IgD-negative memory B cell (primary cell): Measurements from ENCODE around the gene FBXO17. TPM values are rescaled to one million over a fixed set of nuclear protein-coding genes. Genes with fewer than 3 reads are reported as not detected.

Source experiments
- H3K27ac Mint-ChIP-seq, 3 donors: one replicate each; pipeline ENCODE4 v1.8.0; 2020 to 2022; ENCODE audit warnings: mild to moderate bottlenecking in 3 of 3, mixed read lengths in 3 of 3, moderate library complexity in 1 of 3
- H3K27me3 Mint-ChIP-seq: one replicate; pipeline ENCODE4 v1.8.0; 2021; ENCODE audit warnings: mixed read lengths
- H3K36me3 Mint-ChIP-seq: one replicate; pipeline ENCODE4 v1.8.0; 2020; ENCODE audit warnings: mild to moderate bottlenecking, mixed read lengths
- H3K4me1 Mint-ChIP-seq, 3 donors: one replicate each; pipeline ENCODE4 v1.8.0; 2020 to 2022; ENCODE audit warnings: mixed read lengths in 3 of 3, mild to moderate bottlenecking in 1 of 3
- H3K4me3 Mint-ChIP-seq, 4 donors: one replicate each; pipeline ENCODE4 v1.8.0; 2020 to 2022; ENCODE audit warnings: mild to moderate bottlenecking in 4 of 4, mixed read lengths in 4 of 4, moderate library complexity in 3 of 4
- H3K9me3 Mint-ChIP-seq, 3 donors: one replicate each; pipeline ENCODE4 v1.8.0; 2020 to 2021; ENCODE audit warnings: mixed read lengths in 3 of 3, mild to moderate bottlenecking in 1 of 3
- polyA plus RNA-seq: library from polyadenylated mRNA; unstranded; fragments of 300-500 nt; fragmentation: Illumina TruSeq; gene quantifications from one replicate; pipeline ENCODE4 v1.2.3, GENCODE V29; 2021

The FBXO17 gene
- polyA plus RNA-seq, 1 donor from 2014 or later: not detected

DNA sequence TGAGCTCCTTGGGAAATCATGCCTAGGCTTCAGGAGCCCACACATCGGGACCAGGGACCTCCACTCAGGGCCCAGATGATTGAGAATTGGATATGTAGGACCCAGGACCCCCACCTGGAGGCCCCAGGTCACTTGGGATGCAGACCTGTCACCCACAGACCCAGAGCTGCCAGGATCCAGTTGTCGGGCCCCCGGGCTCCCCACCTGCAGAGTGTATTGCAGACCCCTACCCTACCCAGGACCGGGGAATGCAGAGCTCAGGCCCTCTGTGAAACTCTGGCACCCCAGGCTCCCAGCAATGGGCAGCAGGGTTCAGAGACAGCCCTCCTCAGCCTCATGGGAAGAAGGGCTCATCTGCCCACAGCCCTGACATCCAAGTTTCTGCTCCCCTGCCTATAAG lies 69.9 kb downstream of the FBXO17 start:
- Mint-ChIP-seq H3K4me1 (peaks cover 8 to 20% (median 13%) of the 10 kb centered on the region in 3 donors), H3K27me3 (no peaks in the 10 kb centered on the region), H3K9me3 (no peaks in the 10 kb centered on the region), H3K4me3 (no peak overlapping the region), H3K27ac (no peak overlapping the region), H3K36me3 (peaks cover 16% of the 10 kb centered on the region)

DNA sequence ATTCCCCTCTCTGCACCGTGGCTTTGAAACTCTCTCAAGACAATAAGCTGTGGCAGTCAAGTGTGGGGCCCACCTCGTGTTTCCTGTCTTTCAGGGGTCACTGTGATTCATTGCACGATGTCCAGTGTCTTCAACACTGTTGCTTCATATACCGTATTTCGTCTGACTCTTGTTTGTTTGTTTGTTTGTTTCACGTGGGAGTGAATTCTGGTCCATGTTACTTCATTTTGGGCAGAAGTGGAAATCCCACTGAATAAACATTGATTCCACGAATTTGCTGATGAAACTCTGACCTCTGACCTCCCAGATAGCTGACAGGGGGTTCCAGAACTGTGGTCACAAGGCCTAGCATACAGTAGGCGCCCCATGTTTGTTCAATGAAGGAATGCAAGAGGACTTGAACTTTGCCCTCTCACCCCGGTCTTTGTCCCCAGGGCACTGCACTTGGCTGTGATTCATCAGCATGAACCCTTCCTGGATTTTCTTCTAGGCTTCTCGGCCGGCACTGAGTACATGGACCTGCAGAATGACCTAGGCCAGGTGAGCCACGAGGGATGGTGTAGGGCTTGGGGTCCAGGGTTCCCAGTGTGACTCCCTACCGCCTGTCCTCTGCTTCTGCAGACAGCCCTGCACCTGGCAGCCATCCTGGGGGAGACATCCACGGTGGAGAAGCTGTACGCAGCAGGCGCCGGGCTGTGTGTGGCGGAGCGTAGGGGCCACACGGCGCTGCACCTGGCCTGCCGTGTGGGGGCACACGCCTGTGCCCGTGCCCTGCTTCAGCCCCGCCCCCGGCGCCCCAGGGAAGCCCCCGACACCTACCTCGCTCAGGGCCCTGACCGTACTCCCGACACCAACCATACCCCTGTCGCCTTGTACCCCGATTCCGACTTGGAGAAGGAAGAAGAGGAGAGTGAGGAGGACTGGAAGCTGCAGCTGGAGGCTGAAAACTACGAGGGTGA lies 70.7 kb downstream of the FBXO17 start:
- Mint-ChIP-seq H3K9me3 (no peaks in the 10 kb centered on the region), H3K4me1 (peaks cover 9 to 24% (median 17%) of the 10 kb centered on the region in 3 donors), H3K36me3 (peaks cover 16% of the 10 kb centered on the region), H3K27me3 (no peaks in the 10 kb centered on the region), H3K27ac (peak overlapping the region in 1 of 3 donors; percentile 84), H3K4me3 (peak overlapping the region in 1 of 4 donors; percentile 40)

DNA sequence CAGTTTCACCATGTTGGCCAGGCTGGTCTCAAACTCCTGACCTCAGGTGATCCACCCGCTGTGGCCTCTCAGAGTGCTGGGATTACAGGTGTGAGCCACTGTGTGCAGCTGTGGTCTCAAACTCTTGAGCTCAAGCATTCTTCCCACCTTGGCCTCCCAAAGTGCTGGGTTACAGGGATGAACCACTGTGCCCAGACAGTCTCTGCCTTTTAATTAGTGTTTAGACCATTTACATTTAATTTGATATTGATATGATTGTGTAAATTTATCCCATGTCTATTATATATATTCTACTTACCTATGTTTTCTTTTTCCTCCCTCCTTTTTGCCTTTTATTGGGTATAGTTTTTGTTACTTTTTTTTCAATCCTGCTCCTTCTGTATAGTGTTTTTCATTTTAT lies 73.9 kb downstream of the FBXO17 start:
- peaks cover 3% of the 10 kb centered on the region for H3K27me3 Mint-ChIP-seq
- H3K4me3 Mint-ChIP-seq: peak overlapping the region; percentile 16 to 84 (median 35)
- H3K4me1 Mint-ChIP-seq: peaks cover 13 to 29% (median 26%) of the 10 kb centered on the region in 3 donors
- H3K9me3 Mint-ChIP-seq: no peaks in the 10 kb centered on the region
- no peak overlapping the region for H3K27ac Mint-ChIP-seq
- peaks cover 8% of the 10 kb centered on the region for H3K36me3 Mint-ChIP-seq

DNA sequence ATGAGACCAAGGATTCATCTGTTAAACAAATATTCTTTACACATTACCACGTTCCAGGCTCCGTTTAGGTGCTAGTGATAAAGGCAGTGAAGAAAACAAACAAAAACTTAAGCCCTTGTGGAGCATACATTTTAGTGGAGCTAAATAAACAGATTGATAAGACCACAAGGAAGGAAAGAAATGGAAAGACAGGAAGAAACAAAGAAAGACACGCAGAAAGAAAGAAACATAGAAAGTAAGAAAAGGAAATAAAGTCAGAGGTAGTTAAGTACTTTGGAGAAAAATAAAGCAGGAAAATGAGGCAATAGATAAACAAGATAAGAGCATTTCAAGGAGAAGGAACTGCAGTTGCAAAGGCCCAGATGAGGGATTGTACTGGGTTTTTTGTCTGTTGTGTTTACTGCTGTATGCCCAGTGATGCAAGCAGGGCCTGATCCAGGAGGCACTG lies 74.8 kb downstream of the FBXO17 start:
- peaks cover 8% of the 10 kb centered on the region for H3K36me3 Mint-ChIP-seq
- peaks cover 13 to 29% (median 26%) of the 10 kb centered on the region in 3 donors for H3K4me1 Mint-ChIP-seq
- no peaks in the 10 kb centered on the region for H3K9me3 Mint-ChIP-seq
- H3K27me3 Mint-ChIP-seq: peaks cover 3% of the 10 kb centered on the region
- peak overlapping the region; percentile 84 to 95 (median 91) for H3K4me3 Mint-ChIP-seq
- H3K27ac Mint-ChIP-seq: peak overlapping the region; percentile 53 to 97 (median 55)

DNA sequence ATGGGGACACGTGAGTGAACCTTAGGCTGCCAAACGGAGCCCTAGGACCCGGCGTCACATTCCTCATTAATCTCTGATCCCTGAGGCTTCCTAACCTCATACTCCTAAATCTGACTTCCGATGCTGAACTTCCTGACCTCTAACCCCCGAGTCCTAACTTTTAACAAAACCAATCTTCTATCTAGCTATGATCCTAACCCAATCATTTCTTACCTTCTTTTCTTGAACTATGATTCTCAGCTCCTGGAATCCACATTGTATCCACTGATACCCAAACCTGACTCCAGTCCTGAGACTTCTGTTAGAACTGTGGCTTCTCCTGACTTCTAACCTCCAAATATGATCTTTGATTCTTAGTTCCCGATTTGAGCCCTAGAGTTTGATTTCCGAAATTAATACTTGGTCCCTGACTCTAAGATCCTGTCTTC lies 75.3 kb downstream of the FBXO17 start:
- H3K4me3 Mint-ChIP-seq: peak overlapping the region; percentile 84 to 95 (median 91)
- H3K4me1 Mint-ChIP-seq: peaks cover 13 to 29% (median 26%) of the 10 kb centered on the region in 3 donors
- H3K9me3 Mint-ChIP-seq: no peaks in the 10 kb centered on the region
- H3K27me3 Mint-ChIP-seq: peaks cover 3% of the 10 kb centered on the region
- peak overlapping the region; percentile 55 to 97 (median 94) for H3K27ac Mint-ChIP-seq
- H3K36me3 Mint-ChIP-seq: peaks cover 7% of the 10 kb centered on the region

DNA sequence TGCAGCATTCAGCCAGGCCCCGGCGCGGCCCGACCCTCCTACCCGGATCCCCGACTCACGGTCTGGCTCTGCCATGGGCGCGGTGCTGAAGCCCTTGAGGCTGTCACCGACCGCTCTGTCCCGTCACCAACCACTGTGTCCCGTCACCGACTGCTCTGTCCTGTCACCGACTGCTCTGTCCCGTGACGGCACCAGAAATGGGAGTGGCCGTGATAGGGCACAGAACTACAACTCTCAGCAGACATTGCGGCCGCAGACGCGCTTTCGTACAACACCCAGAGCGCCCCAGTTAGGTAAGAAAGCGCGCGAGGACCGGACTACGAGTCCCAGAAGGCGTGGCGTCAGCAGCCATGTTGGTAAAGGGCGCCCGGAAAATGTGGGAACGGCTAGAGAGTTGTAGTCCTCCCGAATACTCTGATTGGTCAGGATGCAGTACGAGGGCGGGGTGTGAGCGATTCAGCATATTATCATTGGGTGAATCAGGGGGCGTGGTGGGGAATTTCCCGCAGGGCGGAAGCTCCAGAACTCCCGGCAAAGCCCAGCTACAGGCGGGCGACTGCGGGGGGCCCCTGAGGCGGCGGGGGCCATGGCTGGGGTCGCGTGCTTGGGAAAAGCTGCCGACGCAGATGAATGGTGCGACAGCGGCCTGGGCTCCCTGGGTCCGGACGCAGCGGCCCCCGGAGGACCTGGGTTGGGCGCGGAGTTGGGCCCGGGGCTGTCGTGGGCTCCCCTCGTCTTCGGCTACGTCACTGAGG lies 75.9 kb downstream of the FBXO17 start, which contains the start of the genes NFKBIB and SIRT2:
TSS of gene NFKBIB (plus strand) at position 523 of the 755 bp plus-strand sequence. CDS start at position 587, 64 bp downstream.
TSS of gene SIRT2 (minus strand) at position 172 of the 755 bp plus-strand sequence. CDS start at position 75, 97 bp downstream.
- H3K36me3 Mint-ChIP-seq: peaks cover 7% of the 10 kb centered on the region
- H3K4me3 Mint-ChIP-seq: peak within 1 kb of the TSS; percentile 84 to 95 (median 91)
- H3K9me3 Mint-ChIP-seq: no peaks in the 10 kb centered on the region
- peaks cover 3% of the 10 kb centered on the region for H3K27me3 Mint-ChIP-seq
- H3K27ac Mint-ChIP-seq: peak within 1 kb of the TSS; percentile 55 to 97 (median 94)
- peaks cover 13 to 29% (median 27%) of the 10 kb centered on the region in 3 donors for H3K4me1 Mint-ChIP-seq

DNA sequence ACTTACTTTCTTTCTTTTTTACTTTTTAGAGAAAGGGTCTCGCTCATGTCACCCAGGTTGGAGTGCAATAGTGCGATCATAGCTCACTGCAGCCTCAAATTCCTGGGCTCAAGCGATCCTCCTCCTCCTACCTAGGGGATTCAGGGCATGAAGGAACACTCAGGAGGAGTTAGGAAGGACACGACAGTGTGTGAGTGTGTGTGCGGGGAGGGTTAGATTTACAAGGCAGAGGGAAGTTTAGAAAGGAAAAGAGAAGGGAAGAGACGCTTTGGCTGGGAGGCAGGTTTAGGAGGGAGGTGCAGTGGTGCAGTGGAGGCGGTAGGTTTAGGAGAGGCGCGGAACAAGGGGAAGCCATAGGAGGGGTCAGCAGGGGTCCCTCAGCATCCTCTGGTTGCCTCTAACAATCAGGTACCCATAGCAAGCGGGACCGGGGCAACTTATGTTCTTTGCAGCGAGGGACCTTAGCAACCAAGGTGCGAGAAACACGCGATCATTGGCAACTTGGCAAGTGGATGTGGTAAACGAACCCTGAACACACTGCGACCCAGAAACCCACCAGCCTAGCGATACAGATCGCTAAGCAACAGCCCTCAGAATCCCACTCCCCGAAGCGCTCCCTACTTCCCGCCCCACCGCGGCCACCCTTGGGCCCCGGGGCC lies 76.6 kb downstream of the FBXO17 start:
- H3K4me1 Mint-ChIP-seq: peaks cover 9 to 24% (median 22%) of the 10 kb centered on the region in 3 donors
- H3K4me3 Mint-ChIP-seq: peak overlapping the region; percentile 84 to 95 (median 91)
- H3K9me3 Mint-ChIP-seq: no peaks in the 10 kb centered on the region
- peaks cover 3% of the 10 kb centered on the region for H3K27me3 Mint-ChIP-seq
- H3K27ac Mint-ChIP-seq: peak overlapping the region; percentile 55 to 97 (median 94)
- peaks cover 2% of the 10 kb centered on the region for H3K36me3 Mint-ChIP-seq

DNA sequence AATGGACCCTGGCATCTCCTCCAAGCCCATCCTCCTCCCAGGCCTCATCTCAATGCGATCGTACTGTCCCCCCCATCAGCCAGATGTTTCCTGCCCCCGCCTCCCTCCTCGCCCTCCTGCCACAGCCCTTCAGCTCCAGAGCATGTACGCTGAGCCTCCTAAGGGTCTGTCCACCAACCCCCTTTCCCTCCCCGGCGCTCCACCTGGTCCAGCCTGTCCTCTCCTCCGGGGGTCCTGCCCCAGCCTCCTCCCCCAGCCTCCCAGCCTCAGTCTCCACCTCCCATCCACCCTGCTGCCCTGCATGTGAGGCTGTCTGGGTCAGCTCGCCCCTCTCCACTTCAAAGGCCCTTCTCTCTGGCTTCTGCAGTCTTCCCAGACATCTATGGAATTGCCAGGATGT lies 80.6 kb downstream of the FBXO17 start:
- Mint-ChIP-seq H3K27ac (no peak overlapping the region), H3K27me3 (peaks cover 3% of the 10 kb centered on the region), H3K9me3 (no peaks in the 10 kb centered on the region), H3K4me3 (no peak overlapping the region), H3K36me3 (peaks cover 2% of the 10 kb centered on the region), H3K4me1 (peaks cover 4 to 12% (median 8%) of the 10 kb centered on the region in 3 donors)

DNA sequence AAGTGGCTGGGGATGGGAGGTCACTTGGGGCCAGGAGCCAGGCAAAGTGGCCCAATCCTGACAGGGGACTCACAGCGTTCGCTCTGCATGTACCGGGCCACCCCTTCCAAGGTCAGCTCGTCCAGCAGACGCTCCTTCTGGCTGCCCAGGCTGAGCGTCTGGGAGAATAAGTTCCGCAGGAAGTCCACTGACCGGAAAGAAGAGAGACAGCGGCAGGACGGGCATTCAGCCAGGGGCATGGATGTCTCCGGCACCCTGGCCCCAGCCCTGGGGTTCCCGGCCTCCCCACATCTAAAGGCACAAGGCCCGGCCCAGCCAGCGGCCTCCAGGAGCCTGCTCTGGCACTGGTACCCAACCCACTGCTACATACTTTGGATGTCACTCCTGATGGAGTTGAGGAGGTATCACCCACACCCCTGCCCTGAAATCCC lies 82.2 kb downstream of the FBXO17 start:
- H3K36me3 Mint-ChIP-seq: peaks cover 2% of the 10 kb centered on the region
- no peaks in the 10 kb centered on the region for H3K9me3 Mint-ChIP-seq
- H3K27ac Mint-ChIP-seq: no peak overlapping the region
- no peaks in the 10 kb centered on the region for H3K27me3 Mint-ChIP-seq
- H3K4me1 Mint-ChIP-seq: peaks cover 0 to 6% (median 3%) of the 10 kb centered on the region in 3 donors
- H3K4me3 Mint-ChIP-seq: no peak overlapping the region

DNA sequence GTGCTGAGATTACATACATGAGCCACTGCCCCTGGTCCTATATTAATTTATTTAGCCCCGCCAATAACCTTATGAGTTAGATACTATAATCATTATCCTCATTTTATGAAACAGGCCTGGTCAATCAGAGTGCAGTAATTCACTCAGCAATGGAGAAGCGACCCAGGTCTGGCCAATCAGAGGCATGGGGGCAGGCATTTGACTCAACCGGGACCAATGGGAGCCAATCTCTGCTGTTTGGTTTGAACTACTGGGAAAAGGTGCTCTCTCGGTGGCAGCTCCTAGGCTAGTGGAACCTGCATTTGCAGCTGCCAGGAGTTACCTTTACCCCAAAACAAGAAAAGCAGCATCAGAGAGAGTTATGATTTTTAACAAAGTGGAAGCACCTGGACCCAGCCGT lies 82.7 kb downstream of the FBXO17 start:
- H3K27me3 Mint-ChIP-seq: no peaks in the 10 kb centered on the region
- H3K36me3 Mint-ChIP-seq: peaks cover 2% of the 10 kb centered on the region
- H3K27ac Mint-ChIP-seq: no peak overlapping the region
- H3K4me3 Mint-ChIP-seq: peak overlapping the region in 1 of 4 donors; percentile 26
- no peaks in the 10 kb centered on the region for H3K9me3 Mint-ChIP-seq
- peaks cover 0 to 4% (median 3%) of the 10 kb centered on the region in 3 donors for H3K4me1 Mint-ChIP-seq

DNA sequence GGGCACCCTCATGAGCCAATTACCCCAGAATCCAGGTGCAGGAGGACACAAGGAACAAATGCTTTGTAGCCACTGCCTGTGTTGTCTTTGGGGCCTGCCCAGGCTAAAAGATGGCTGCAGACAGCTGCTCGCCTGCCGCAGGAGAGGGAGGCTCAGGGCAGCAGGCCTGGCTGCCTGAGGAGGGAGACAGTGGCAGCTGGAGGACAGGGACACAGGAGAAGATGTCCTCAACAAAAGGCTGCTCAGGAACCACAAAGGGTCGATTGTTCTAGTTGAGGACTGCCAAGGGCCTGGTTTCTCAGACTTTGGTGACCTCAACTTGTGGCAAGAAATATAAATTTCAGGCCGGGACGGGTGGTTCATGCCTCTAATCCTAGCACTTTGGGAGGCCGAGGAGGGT lies 83.8 kb downstream of the FBXO17 start:
- Mint-ChIP-seq H3K36me3 (peaks cover 2% of the 10 kb centered on the region), H3K9me3 (no peaks in the 10 kb centered on the region), H3K27me3 (no peaks in the 10 kb centered on the region), H3K4me3 (no peak overlapping the region), H3K4me1 (peaks cover 4 to 5% (median 5%) of the 10 kb centered on the region in 3 donors), H3K27ac (no peak overlapping the region)
